GM21619 (cell line): ENCODE measurements around the gene KIF26A.

Experiments
- ATAC-seq: cut with Tn5 transposase; IDR thresholded peaks from one replicate; pipeline ENCODE4 v1.9.1; 2021; ENCODE audit not compliant: unreplicated experiment

KIF26A gene

GRCh38 chr14:104175041-104175440, 36.7 kb downstream of the KIF26A start:
- ATAC-seq: no peak

GRCh38 chr14:104175811-104176210, 37.4 kb downstream of the KIF26A start:
- ATAC-seq: no peak

GRCh38 chr14:104176611-104177010, 38.2 kb downstream of the KIF26A start:
- ATAC-seq: no peak

- ATAC-seq: no peak
Measured at GRCh38 chr14:104177411-104177810, 39.0 kb downstream of the KIF26A start.

GRCh38 chr14:104178279-104178678, 39.9 kb downstream of the KIF26A start:
- ATAC-seq: no peak

GRCh38 chr14:104179126-104179525, 40.7 kb downstream of the KIF26A start:
- ATAC-seq: no peak

- ATAC-seq: no peak
Measured at GRCh38 chr14:104179564-104180129, 41.3 kb downstream of the KIF26A start.

GRCh38 chr14:104180561-104181165, 42.3 kb downstream of the KIF26A start:
- no peak for ATAC-seq

- no peak for ATAC-seq
Measured at GRCh38 chr14:104181761-104182530, 43.6 kb downstream of the KIF26A start.

- ATAC-seq: no peak
Measured at GRCh38 chr14:104182857-104183425, 44.6 kb downstream of the KIF26A start.

GRCh38 chr14:104183796-104184195, 45.4 kb downstream of the KIF26A start:
- no peak for ATAC-seq

GRCh38 chr14:104184506-104184905, 46.1 kb downstream of the KIF26A start:
- ATAC-seq: no peak

GRCh38 chr14:104184911-104185499, 46.6 kb downstream of the KIF26A start:
- ATAC-seq: no peak

GRCh38 chr14:104185916-104186495, 47.6 kb downstream of the KIF26A start:
- ATAC-seq: no peak

- ATAC-seq: no peak
Measured at GRCh38 chr14:104186575-104186974, 48.2 kb downstream of the KIF26A start.

- no peak for ATAC-seq
Measured at GRCh38 chr14:104187121-104187889, 48.9 kb downstream of the KIF26A start.

- no peak for ATAC-seq
Measured at GRCh38 chr14:104187931-104188726, 49.7 kb downstream of the KIF26A start.

GRCh38 chr14:104188727-104189400, 50.5 kb downstream of the KIF26A start:
- ATAC-seq: no peak
